Endothelial cell of umbilical vein (primary cell): ENCODE measurements around the gene NEK6. TPM values are rescaled to one million over a fixed set of nuclear protein-coding genes. Genes with fewer than 3 reads are reported as not detected.

Source experiments
- BruUV-seq: library from RNA; stranded (reverse); fragments of 400-500 nt; replicated peaks from 2 replicates; lab custom pipeline; 2021; lab: Mats Ljungman, UMichigan
- CTCF ChIA-PET: fragments of 300-600, 350-600 bp; sonication (Branson Sonifier 250); formaldehyde crosslinking; loops from one replicate; lab custom pipeline; 2021; ENCODE audit warnings: antibody characterized with exemption, inconsistent platforms; lab: Charles Lee
- POLR2A ChIA-PET: fragments of 300-600, 350-600 bp; sonication (Branson Sonifier 250); formaldehyde crosslinking; loops from one replicate; lab custom pipeline; 2021; ENCODE audit warnings: antibody characterized with exemption, inconsistent platforms; lab: Charles Lee
- DNase-seq: peaks from one replicate; pipeline ENCODE4 v3.0.0-alpha.2; 2011; ENCODE audit warnings: low read depth, low spot score
- FAIRE-seq: peaks from 2 replicates; lab custom pipeline; 2011; peaks lifted over from hg19 to GRCh38; lab: Jason Lieb, UNC
- H2AFZ ChIP-seq: 2 replicates; pipeline ENCODE4 v1.6.0; 2012; ENCODE audit warnings: low read depth, low read length, control low read depth, inconsistent platforms
- H3K27ac ChIP-seq: 2 replicates; pipeline ENCODE4 v1.5.1; 2011; ENCODE audit warnings: low read depth, mild to moderate bottlenecking, control low read depth, low read length, moderate library complexity; ENCODE audit not compliant: insufficient read depth
- H3K27me3 ChIP-seq, 2 experiments: 2 replicates each; pipeline versions ENCODE4 v1.6.0 to v1.6.1; 2011; ENCODE audit warnings: low read length in 2 of 2, mixed read lengths in 1 of 2; ENCODE audit not compliant: control insufficient read depth in 2 of 2, insufficient read depth in 2 of 2
- H3K36me3 ChIP-seq, 2 experiments: 2 replicates in 1 of 2; 3 replicates in 1 of 2; pipeline ENCODE4 v1.5.1; 2011; ENCODE audit warnings: low read length in 2 of 2, mild to moderate bottlenecking in 1 of 2, moderate library complexity in 1 of 2; ENCODE audit not compliant: control insufficient read depth in 2 of 2, insufficient read depth in 2 of 2; ENCODE audit errors: extremely low read depth in 1 of 2
- H3K4me1 ChIP-seq: 3 replicates; pipeline ENCODE4 v1.5.1; 2011; ENCODE audit warnings: mild to moderate bottlenecking, low read length; ENCODE audit not compliant: control insufficient read depth, insufficient read depth; ENCODE audit errors: extremely low read depth
- H3K4me2 ChIP-seq: 2 replicates; pipeline ENCODE4 v1.6.1; 2011; ENCODE audit warnings: low read length, control low read depth, mixed read lengths; ENCODE audit not compliant: insufficient read depth
- H3K4me3 ChIP-seq, 3 experiments: fragments of 200-600 bp in 1 of 3; sonication (generic), shearing (Covaris generic) in 1 of 3; replicated peaks in 1 of 3; 2 replicates each; pipeline ENCODE4 v1.5.1; 2011 to 2016; ENCODE audit warnings: control low read depth in 3 of 3, low read length in 3 of 3, mild to moderate bottlenecking in 2 of 3, inconsistent platforms in 1 of 3, low read depth in 1 of 3, moderate library complexity in 1 of 3; ENCODE audit not compliant: insufficient read depth in 1 of 3
- H3K79me2 ChIP-seq: 2 replicates; pipeline ENCODE4 v1.6.0; 2012; ENCODE audit warnings: low read length, inconsistent platforms; ENCODE audit not compliant: control insufficient read depth, insufficient read depth
- H3K9ac ChIP-seq: replicated peaks from 2 replicates; pipeline ENCODE3; 2011; ENCODE audit warnings: low read length, control low read depth; ENCODE audit not compliant: insufficient read depth; ENCODE audit errors: extremely low read depth
- H3K9me1 ChIP-seq: replicated peaks from 3 replicates; pipeline ENCODE4 v1.6.0; 2011; ENCODE audit warnings: mild to moderate bottlenecking, low read length; ENCODE audit not compliant: control insufficient read depth, insufficient read depth; ENCODE audit errors: extremely low read depth
- H3K9me3 ChIP-seq: replicated peaks from 2 replicates; pipeline ENCODE4 v1.5.1; 2012; ENCODE audit warnings: low read length, inconsistent platforms; ENCODE audit not compliant: control insufficient read depth, insufficient read depth
- H4K20me1 ChIP-seq: replicated peaks from 2 replicates; pipeline ENCODE3; 2011; ENCODE audit warnings: mild to moderate bottlenecking, low read length; ENCODE audit not compliant: control insufficient read depth, insufficient read depth; ENCODE audit errors: extremely low read depth
- EZH2 ChIP-seq: IDR thresholded peaks from 2 replicates; pipeline ENCODE4 v1.6.1; 2012; ENCODE audit warnings: borderline replicate concordance, low read depth, mild to moderate bottlenecking, moderate library complexity, low read length, inconsistent platforms; ENCODE audit not compliant: severe bottlenecking
- FOS ChIP-seq: IDR thresholded peaks from 2 replicates; pipeline ENCODE4 v1.6.1; 2011; ENCODE audit warnings: mild to moderate bottlenecking, low read length, moderate library complexity, borderline replicate concordance; ENCODE audit not compliant: insufficient read depth
- GATA2 ChIP-seq: IDR thresholded peaks from 2 replicates; pipeline ENCODE4 v1.7.0; 2011; ENCODE audit warnings: low read depth, mild to moderate bottlenecking, moderate library complexity, mixed read lengths, low read length; ENCODE audit not compliant: insufficient read length, insufficient read depth
- JUN ChIP-seq: IDR thresholded peaks from 2 replicates; pipeline ENCODE4 v1.6.1; 2011; ENCODE audit warnings: borderline replicate concordance, low read depth; ENCODE audit not compliant: insufficient read length, insufficient read depth
- MAX ChIP-seq: IDR thresholded peaks from 2 replicates; pipeline ENCODE4 v1.6.1; 2011; ENCODE audit not compliant: insufficient read depth, insufficient read length
- MYC ChIP-seq: IDR thresholded peaks from one replicate; pipeline ENCODE4 v1.6.1; 2011; ENCODE audit warnings: mild to moderate bottlenecking, low read depth, low read length
- POLR2A ChIP-seq: IDR thresholded peaks from 2 replicates; pipeline ENCODE4 v1.6.1; 2012; ENCODE audit warnings: low read depth, mild to moderate bottlenecking, control low read depth, low read length
- POLR2AphosphoS5 ChIP-seq: IDR thresholded peaks from 2 replicates; pipeline ENCODE4 v1.6.1; 2012; ENCODE audit warnings: low read depth, mild to moderate bottlenecking, control low read depth, low read length, moderate library complexity; ENCODE audit not compliant: insufficient read depth
- dilution Hi-C: fragments of 300-500 bp; cut with MboI; formaldehyde crosslinking; loops from one replicate; pipeline ENCODE4 v1.15.0; 2019; ENCODE audit warnings: low sequenced_read_pairs; ENCODE audit not compliant: extremely low pct_ligation_motif_present
- intact Hi-C: fragments of 100-400 bp; cut with micrococcal nuclease; formaldehyde crosslinking; loops from one replicate; pipeline ENCODE4 v1.10.0; 2022
- polyA plus RNA-seq, 4 experiments: library from polyadenylated mRNA; depleted of rRNA in 3 of 4; stranded (reverse) in 3 of 4; unstranded in 1 of 4; fragments of >200 nt; gene quantifications; 2 replicates each; pipeline versions ENCODE4 v1.2.1 to v1.2.3, GENCODE V29; 2011 to 2012; ENCODE audit warnings: missing spikeins in 1 of 4
- total RNA-seq: library from RNA; stranded (reverse); gene quantifications from 2 replicates; pipeline ENCODE4 v1.2.3, GENCODE V29; 2021
- TF ChIP-seq, protein P1 (sequence below), 2 donors: IDR thresholded peaks; 1 replicate in 1 of 2; 2 replicates in 1 of 2; pipeline ENCODE4 v1.5.1; 2011; ENCODE audit warnings: low read length in 2 of 2, mild to moderate bottlenecking in 2 of 2, moderate library complexity in 2 of 2, control low read depth in 1 of 2, inconsistent platforms in 1 of 2, low read depth in 1 of 2; ENCODE audit not compliant: insufficient read depth in 1 of 2; ENCODE audit errors: extremely low read depth in 1 of 2

The NEK6 gene
- total and polyA plus RNA-seq, 2 donors (not counting 3 experiments of a cell fraction or from before 2014, with no cell fraction given) = 64.3 to 67.1 TPM

DNA sequence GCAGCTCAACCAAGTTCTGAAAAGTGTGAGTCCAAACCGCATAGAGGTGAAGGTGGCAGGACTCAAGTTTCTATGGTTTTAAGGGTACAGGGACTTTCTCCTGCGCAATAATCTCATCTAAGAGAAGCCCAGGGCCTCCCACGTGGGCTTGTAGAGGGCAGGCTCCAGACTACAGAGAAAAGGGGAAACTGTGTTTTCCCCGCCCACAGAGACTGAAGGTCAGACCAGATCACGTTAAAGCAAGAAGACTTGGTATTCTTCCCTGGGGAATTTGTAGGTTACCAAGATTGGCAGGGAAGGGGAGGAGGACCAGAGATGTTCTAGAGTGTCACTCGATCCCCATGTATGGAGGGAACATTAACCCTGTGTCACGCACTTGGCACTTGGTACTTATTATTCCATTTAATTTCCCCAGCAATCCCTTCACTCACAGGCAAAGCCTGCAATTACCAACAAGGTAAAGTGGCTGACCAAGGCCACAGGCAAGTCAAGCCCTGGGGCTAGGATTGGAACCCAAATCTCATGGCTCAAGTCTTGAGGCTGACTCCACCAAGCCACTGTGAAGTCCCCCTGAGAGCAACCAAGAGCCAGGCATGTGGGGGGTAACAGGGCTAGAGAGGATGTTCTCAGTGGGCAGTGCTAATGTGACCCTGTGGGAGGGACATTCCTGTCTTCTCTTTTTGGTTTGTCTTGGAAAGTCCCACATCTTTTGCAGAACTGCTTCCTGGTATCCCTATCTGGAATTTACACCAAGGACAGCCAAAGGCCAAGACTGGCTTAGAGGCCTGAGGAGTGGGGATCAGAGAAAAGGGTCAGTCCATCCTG lies 18.3 kb upstream of the NEK6 start:
- no peak for TF ChIP-seq POLR2A
- no peak for TF ChIP-seq POLR2AphosphoS5
- no peak for TF ChIP-seq JUN
- TF ChIP-seq GATA2 = no peak
- TF ChIP-seq MAX = no peak
- no peak for TF ChIP-seq EZH2
- TF ChIP-seq FOS = no peak
- TF ChIP-seq, protein P1, sequence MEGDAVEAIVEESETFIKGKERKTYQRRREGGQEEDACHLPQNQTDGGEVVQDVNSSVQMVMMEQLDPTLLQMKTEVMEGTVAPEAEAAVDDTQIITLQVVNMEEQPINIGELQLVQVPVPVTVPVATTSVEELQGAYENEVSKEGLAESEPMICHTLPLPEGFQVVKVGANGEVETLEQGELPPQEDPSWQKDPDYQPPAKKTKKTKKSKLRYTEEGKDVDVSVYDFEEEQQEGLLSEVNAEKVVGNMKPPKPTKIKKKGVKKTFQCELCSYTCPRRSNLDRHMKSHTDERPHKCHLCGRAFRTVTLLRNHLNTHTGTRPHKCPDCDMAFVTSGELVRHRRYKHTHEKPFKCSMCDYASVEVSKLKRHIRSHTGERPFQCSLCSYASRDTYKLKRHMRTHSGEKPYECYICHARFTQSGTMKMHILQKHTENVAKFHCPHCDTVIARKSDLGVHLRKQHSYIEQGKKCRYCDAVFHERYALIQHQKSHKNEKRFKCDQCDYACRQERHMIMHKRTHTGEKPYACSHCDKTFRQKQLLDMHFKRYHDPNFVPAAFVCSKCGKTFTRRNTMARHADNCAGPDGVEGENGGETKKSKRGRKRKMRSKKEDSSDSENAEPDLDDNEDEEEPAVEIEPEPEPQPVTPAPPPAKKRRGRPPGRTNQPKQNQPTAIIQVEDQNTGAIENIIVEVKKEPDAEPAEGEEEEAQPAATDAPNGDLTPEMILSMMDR (IDR thresholded peaks at IDR 0.05; ENCODE audit: extremely low read depth in 1 of 2, insufficient read depth in 1 of 2, low read depth in 1 of 2, low read length in 2 of 2) = no peak
- no peak for TF ChIP-seq MYC
- Histone ChIP-seq H2AFZ (no peak overlapping the region), H3K36me3 (no peaks in the 10 kb centered on the region), H3K27me3 (peaks cover 3 to 9% of the 10 kb centered on the region in 2 experiments), H3K9ac (no peak overlapping the region), H3K79me2 (no peaks in the 10 kb centered on the region), H4K20me1 (no peaks in the 10 kb centered on the region), H3K27ac (no peak overlapping the region), H3K9me3 (no peaks in the 10 kb centered on the region), H3K4me3 (no peak overlapping the region), H3K4me2 (no peak overlapping the region), H3K9me1 (no peaks in the 10 kb centered on the region), H3K4me1 (peaks cover 12% of the 10 kb centered on the region)
- ChIA-PET POLR2A (no interaction called here), CTCF (interaction anchor here (0.9 to 1.2 kb wide), 2 partner anchors 10 to 134 kb away, joined by 3 read pairs; no protein-coding TSS in a partner anchor)
- intact Hi-C loops (no loop called here), dilution Hi-C loops (no loop called here)
- DNase-seq = no peak
- BruUV-seq = no TSS peak
- no peak for FAIRE-seq
